ENCODE results near the gene APEH. TPM values are rescaled to one million over a fixed set of nuclear protein-coding genes. Genes with fewer than 3 reads are reported as not detected.

Gene APEH
- total RNA-seq, 1 experiment from 2014 or later = 273 TPM

DNA sequence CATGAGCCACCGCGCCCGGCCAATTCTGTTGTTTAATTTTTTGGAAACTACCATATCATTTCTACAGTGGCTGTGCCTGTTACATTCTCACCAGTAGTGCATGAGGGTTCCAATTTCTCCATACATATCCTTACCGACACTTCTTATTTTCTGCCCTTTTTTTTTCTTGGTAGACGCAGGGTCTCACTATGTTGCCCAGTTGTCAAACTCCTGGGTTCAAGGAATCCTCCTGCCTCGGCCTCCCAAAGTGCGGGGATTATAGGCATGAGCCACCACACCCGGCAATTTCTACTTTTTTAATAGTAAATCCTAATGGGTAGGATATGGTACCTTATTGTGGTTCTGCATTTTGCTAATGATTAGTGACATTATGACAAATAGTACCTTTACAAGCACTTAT is 35.7 kb downstream of the APEH start:
- H3K4me1 Mint-ChIP-seq = no peaks in the 10 kb centered on the region
- POLR2A ChIA-PET = no interaction called here
- no peaks in the 10 kb centered on the region for H3K27me3 Mint-ChIP-seq (ENCODE audit: low read depth)
- TF ChIP-seq NR1H2 (CRISPR knock-in tag; IDR thresholded peaks at IDR 0.05) (no peak), PRRX2 (CRISPR knock-in tag; IDR thresholded peaks at IDR 0.05) (no peak), SMAD4 (CRISPR knock-in tag; IDR thresholded peaks at IDR 0.05) (no peak), ZNF121 (CRISPR knock-in tag; IDR thresholded peaks at IDR 0.05) (peak; percentile 68; the same call in 1 of the 2 replicates)
- H3K4me3 Mint-ChIP-seq = no peak overlapping the region
- CTCF ChIA-PET = no interaction called here
- H3K36me3 Mint-ChIP-seq = no peaks in the 10 kb centered on the region; the same call in 1 of the 2 replicates
- ATAC-seq (no peak), DNase-seq (ENCODE audit: low spot score) (no peak)
- H3K27ac Mint-ChIP-seq = no peak overlapping the region
- no peaks in the 10 kb centered on the region for H3K9me3 Mint-ChIP-seq

DNA sequence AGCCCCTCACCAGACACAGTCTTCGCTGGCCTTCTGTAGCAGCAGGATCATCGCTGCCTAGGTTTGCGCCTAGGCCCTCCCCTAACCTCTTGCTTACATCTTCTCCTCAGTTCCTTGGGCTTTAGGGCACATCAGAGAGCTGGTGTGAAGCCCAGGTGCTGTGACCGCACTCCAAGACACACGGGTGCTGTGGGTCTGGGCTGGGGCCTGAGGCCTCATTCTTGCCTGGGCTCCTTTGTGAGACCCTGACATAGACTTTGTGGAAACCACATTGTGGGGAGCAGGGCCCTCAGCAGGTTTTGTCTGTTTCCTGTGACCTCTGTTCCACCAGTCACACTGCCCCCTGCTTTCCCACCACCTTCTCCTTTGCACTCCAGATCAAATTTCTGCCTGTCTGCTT is 37.3 kb downstream of the APEH start:
- no peaks in the 10 kb centered on the region; the same call in 1 of the 2 replicates for H3K36me3 Mint-ChIP-seq
- no peaks in the 10 kb centered on the region for H3K27me3 Mint-ChIP-seq (ENCODE audit: low read depth)
- no peak for TF ChIP-seq GRHL2 (CRISPR knock-in tag; IDR thresholded peaks at IDR 0.05; ENCODE audit: insufficient replicate concordance, severe bottlenecking)
- no peak for TF ChIP-seq ZNF219 (CRISPR knock-in tag; IDR thresholded peaks at IDR 0.05; ENCODE audit: borderline replicate concordance)
- TF ChIP-seq, protein P1, sequence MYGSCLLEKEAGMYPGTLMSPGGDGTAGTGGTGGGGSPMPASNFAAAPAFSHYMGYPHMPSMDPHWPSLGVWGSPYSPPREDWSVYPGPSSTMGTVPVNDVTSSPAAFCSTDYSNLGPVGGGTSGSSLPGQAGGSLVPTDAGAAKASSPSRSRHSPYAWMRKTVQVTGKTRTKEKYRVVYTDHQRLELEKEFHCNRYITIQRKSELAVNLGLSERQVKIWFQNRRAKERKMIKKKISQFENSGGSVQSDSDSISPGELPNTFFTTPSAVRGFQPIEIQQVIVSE (CRISPR knock-in tag; IDR thresholded peaks at IDR 0.05; ENCODE audit: borderline replicate concordance) = no peak
- TF ChIP-seq SP1 (CRISPR knock-in tag; conservative IDR thresholded peaks at IDR 0.05) = no peak
- TF ChIP-seq NFYB (CRISPR knock-in tag; conservative IDR thresholded peaks at IDR 0.05; ENCODE audit: low read depth) = no peak
- TF ChIP-seq ZNF423 (CRISPR knock-in tag; IDR thresholded peaks at IDR 0.05) = no peak
- TF ChIP-seq, protein P2, sequence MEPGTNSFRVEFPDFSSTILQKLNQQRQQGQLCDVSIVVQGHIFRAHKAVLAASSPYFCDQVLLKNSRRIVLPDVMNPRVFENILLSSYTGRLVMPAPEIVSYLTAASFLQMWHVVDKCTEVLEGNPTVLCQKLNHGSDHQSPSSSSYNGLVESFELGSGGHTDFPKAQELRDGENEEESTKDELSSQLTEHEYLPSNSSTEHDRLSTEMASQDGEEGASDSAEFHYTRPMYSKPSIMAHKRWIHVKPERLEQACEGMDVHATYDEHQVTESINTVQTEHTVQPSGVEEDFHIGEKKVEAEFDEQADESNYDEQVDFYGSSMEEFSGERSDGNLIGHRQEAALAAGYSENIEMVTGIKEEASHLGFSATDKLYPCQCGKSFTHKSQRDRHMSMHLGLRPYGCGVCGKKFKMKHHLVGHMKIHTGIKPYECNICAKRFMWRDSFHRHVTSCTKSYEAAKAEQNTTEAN (CRISPR knock-in tag; IDR thresholded peaks at IDR 0.05) = no peak
- no peak for TF ChIP-seq TEAD1 (CRISPR knock-in tag; IDR thresholded peaks at IDR 0.05)
- no peak for TF ChIP-seq RORB (CRISPR knock-in tag; IDR thresholded peaks at IDR 0.05)
- TF ChIP-seq, protein P3, sequence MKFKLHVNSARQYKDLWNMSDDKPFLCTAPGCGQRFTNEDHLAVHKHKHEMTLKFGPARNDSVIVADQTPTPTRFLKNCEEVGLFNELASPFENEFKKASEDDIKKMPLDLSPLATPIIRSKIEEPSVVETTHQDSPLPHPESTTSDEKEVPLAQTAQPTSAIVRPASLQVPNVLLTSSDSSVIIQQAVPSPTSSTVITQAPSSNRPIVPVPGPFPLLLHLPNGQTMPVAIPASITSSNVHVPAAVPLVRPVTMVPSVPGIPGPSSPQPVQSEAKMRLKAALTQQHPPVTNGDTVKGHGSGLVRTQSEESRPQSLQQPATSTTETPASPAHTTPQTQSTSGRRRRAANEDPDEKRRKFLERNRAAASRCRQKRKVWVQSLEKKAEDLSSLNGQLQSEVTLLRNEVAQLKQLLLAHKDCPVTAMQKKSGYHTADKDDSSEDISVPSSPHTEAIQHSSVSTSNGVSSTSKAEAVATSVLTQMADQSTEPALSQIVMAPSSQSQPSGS (CRISPR knock-in tag; IDR thresholded peaks at IDR 0.05; ENCODE audit: borderline replicate concordance, low read depth) = no peak
- TF ChIP-seq HMGA2 (CRISPR knock-in tag; IDR thresholded peaks at IDR 0.05) = no peak
- TF ChIP-seq FOXJ3 (CRISPR knock-in tag; IDR thresholded peaks at IDR 0.05; ENCODE audit: borderline replicate concordance) = no peak
- TF ChIP-seq, protein P4, sequence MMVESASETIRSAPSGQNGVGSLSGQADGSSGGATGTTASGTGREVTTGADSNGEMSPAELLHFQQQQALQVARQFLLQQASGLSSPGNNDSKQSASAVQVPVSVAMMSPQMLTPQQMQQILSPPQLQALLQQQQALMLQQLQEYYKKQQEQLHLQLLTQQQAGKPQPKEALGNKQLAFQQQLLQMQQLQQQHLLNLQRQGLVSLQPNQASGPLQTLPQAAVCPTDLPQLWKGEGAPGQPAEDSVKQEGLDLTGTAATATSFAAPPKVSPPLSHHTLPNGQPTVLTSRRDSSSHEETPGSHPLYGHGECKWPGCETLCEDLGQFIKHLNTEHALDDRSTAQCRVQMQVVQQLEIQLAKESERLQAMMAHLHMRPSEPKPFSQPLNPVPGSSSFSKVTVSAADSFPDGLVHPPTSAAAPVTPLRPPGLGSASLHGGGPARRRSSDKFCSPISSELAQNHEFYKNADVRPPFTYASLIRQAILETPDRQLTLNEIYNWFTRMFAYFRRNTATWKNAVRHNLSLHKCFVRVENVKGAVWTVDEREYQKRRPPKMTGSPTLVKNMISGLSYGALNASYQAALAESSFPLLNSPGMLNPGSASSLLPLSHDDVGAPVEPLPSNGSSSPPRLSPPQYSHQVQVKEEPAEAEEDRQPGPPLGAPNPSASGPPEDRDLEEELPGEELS (CRISPR knock-in tag; IDR thresholded peaks at IDR 0.05) = no peak
- no peak for TF ChIP-seq ZNF396 (CRISPR knock-in tag; IDR thresholded peaks at IDR 0.05; ENCODE audit: borderline replicate concordance)
- no peak for TF ChIP-seq JAZF1 (CRISPR knock-in tag; IDR thresholded peaks at IDR 0.05)
- TF ChIP-seq IRF2 (CRISPR knock-in tag; IDR thresholded peaks at IDR 0.05; ENCODE audit: borderline replicate concordance, low read depth) = no peak
- TF ChIP-seq ZNF263 (CRISPR knock-in tag; IDR thresholded peaks at IDR 0.05; ENCODE audit: low read depth) = no peak
- no peak for TF ChIP-seq RELA (CRISPR knock-in tag; IDR thresholded peaks at IDR 0.05; ENCODE audit: borderline replicate concordance)
- TF ChIP-seq, protein P5, sequence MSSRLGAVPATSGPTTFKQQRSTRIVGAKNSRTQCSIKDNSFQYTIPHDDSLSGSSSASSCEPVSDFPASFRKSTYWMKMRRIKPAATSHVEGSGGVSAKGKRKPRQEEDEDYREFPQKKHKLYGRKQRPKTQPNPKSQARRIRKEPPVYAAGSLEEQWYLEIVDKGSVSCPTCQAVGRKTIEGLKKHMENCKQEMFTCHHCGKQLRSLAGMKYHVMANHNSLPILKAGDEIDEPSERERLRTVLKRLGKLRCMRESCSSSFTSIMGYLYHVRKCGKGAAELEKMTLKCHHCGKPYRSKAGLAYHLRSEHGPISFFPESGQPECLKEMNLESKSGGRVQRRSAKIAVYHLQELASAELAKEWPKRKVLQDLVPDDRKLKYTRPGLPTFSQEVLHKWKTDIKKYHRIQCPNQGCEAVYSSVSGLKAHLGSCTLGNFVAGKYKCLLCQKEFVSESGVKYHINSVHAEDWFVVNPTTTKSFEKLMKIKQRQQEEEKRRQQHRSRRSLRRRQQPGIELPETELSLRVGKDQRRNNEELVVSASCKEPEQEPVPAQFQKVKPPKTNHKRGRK (CRISPR knock-in tag; IDR thresholded peaks at IDR 0.05; ENCODE audit: borderline replicate concordance) = no peak
- TF ChIP-seq ZNF138 (CRISPR knock-in tag; conservative IDR thresholded peaks at IDR 0.05) = no peak
- H3K4me3 Mint-ChIP-seq = no peak overlapping the region
- no peaks in the 10 kb centered on the region for H3K9me3 Mint-ChIP-seq
- no peak for ATAC-seq
- DNase-seq (ENCODE audit: low spot score) = no peak
- CTCF ChIA-PET = interaction anchor here (0.8 to 3.3 kb wide), 2 partner anchors 9 to 128 kb away, joined by 5 to 49 read pairs; no protein-coding TSS in a partner anchor
- POLR2A ChIA-PET = no interaction called here
- H3K27ac Mint-ChIP-seq = peak overlapping the region; percentile 30; the same call in 1 of the 2 replicates
- no peaks in the 10 kb centered on the region for H3K4me1 Mint-ChIP-seq
